B cell (primary cell): ENCODE data around the gene NSRP1.

ENCODE experiments used
- EZH2 ChIP-seq: IDR thresholded peaks from 2 replicates; pipeline ENCODE4 v1.6.1; 2012; ENCODE audit warnings: borderline replicate concordance, low read depth, mild to moderate bottlenecking, moderate library complexity, low read length; ENCODE audit not compliant: insufficient read depth, poor library complexity, severe bottlenecking
- TF ChIP-seq, protein P1 (sequence below): fragments of 200-600 bp; IDR thresholded peaks from one replicate; pipeline ENCODE4 v1.8.0; 2022; ENCODE audit warnings: antibody characterized with exemption, mild to moderate bottlenecking

DNA sequence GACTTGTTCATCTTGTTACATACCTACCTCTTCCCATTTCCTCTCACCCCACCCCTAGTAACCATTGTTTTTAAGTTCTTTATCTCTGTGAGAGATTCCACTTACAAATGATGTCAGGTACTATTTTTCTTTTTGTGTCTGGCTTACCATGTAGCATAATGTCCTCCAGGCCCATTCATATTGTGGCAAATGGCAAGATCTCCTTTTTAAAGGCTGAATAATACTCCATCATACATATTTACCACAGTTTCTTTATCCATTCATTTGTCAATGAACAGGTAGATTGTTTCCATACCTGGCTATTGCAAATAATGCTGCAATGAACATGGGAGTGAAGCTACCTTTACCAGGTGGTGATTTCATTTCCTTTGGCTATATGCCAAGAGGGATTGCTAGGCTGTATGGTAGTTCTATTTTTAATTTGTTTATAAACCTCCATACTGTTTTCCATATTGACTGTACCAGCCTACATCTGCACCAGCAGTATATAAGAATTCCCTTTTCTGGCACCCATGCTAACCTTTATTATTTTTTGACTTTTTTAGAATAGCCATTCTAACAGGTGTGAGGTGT, 53.9 kb downstream of the NSRP1 start:
- TF ChIP-seq, protein P1, sequence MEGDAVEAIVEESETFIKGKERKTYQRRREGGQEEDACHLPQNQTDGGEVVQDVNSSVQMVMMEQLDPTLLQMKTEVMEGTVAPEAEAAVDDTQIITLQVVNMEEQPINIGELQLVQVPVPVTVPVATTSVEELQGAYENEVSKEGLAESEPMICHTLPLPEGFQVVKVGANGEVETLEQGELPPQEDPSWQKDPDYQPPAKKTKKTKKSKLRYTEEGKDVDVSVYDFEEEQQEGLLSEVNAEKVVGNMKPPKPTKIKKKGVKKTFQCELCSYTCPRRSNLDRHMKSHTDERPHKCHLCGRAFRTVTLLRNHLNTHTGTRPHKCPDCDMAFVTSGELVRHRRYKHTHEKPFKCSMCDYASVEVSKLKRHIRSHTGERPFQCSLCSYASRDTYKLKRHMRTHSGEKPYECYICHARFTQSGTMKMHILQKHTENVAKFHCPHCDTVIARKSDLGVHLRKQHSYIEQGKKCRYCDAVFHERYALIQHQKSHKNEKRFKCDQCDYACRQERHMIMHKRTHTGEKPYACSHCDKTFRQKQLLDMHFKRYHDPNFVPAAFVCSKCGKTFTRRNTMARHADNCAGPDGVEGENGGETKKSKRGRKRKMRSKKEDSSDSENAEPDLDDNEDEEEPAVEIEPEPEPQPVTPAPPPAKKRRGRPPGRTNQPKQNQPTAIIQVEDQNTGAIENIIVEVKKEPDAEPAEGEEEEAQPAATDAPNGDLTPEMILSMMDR = no peak
- TF ChIP-seq EZH2 = no peak
